ENCODE measurements around the gene ALDOA.

Gene ALDOA

GRCh38 chr16:30051518-30051917, 14.0 kb upstream of the ALDOA start:
- Histone ChIP-seq H3F3A (ENCODE audit: control insufficient read depth, insufficient read depth) (peaks cover 3% of the 10 kb centered on the region; the same call in 1 of the 2 replicates), H3K36me3 (ENCODE audit: control insufficient read depth, low read length) (0 out of 2 replicates have a peak, but pooled peaks cover 6% of the 10 kb centered on the region), H3K27me3 (ENCODE audit: control insufficient read depth, low read length) (no peaks in the 10 kb centered on the region), H3K9me3 (ENCODE audit: control insufficient read depth, insufficient read depth, low read length) (no peaks in the 10 kb centered on the region), H3K27ac (ENCODE audit: low read depth, low read length) (no peak overlapping the region), H3K9me2 (replicated peaks; ENCODE audit: control insufficient read depth, low read length) (no peaks in the 10 kb centered on the region), H3K4me1 (ENCODE audit: control insufficient read depth, low read length) (peaks cover 28% of the 10 kb centered on the region), H4K20me1 (ENCODE audit: control insufficient read depth, insufficient read depth, low read depth, low read length) (no peaks in the 10 kb centered on the region), H3K79me2 (ENCODE audit: control insufficient read depth, low read length) (peaks cover 15% of the 10 kb centered on the region), H3K4me2 (ENCODE audit: low read length) (peak overlapping the region; percentile 78), H3K4me3 (ENCODE audit: low read length) (peak overlapping the region; percentile 97)
- no peak for TF ChIP-seq CTCF (IDR thresholded peaks at IDR 0.05; ENCODE audit: low read depth, low read length, poor library complexity, severe bottlenecking)
- TF ChIP-seq EZH2phosphoT487 (IDR thresholded peaks at IDR 0.05; ENCODE audit: borderline replicate concordance, low read length): no peak

GRCh38 chr16:30052671-30053372, 12.7 kb upstream of the ALDOA start:
- Histone ChIP-seq H3K4me1 (ENCODE audit: control insufficient read depth, low read length) (peaks cover 28% of the 10 kb centered on the region), H3K4me2 (ENCODE audit: low read length) (peak overlapping the region; percentile 78), H3K9me2 (replicated peaks; ENCODE audit: control insufficient read depth, low read length) (no peaks in the 10 kb centered on the region), H4K20me1 (ENCODE audit: control insufficient read depth, insufficient read depth, low read depth, low read length) (no peaks in the 10 kb centered on the region), H3K9me3 (ENCODE audit: control insufficient read depth, insufficient read depth, low read length) (no peaks in the 10 kb centered on the region), H3K36me3 (ENCODE audit: control insufficient read depth, low read length) (peaks cover 6% of the 10 kb centered on the region; the same call in 1 of the 2 replicates), H3K79me2 (ENCODE audit: control insufficient read depth, low read length) (peaks cover 15% of the 10 kb centered on the region), H3K4me3 (ENCODE audit: low read length) (peak overlapping the region; percentile 97), H3K27ac (ENCODE audit: low read depth, low read length) (peak overlapping the region; percentile 71), H3K27me3 (ENCODE audit: control insufficient read depth, low read length) (no peaks in the 10 kb centered on the region), H3F3A (ENCODE audit: control insufficient read depth, insufficient read depth) (peaks cover 3% of the 10 kb centered on the region; the same call in 1 of the 2 replicates)
- TF ChIP-seq EZH2phosphoT487 (IDR thresholded peaks at IDR 0.05; ENCODE audit: borderline replicate concordance, low read length) (no peak), CTCF (IDR thresholded peaks at IDR 0.05; ENCODE audit: low read depth, low read length, poor library complexity, severe bottlenecking) (no peak)

GRCh38 chr16:30053376-30054015, 12.1 kb upstream of the ALDOA start:
- Histone ChIP-seq H3K4me3 (ENCODE audit: low read length) (peak overlapping the region; percentile 97), H3K4me2 (ENCODE audit: low read length) (peak overlapping the region; percentile 78), H3K27me3 (ENCODE audit: control insufficient read depth, low read length) (no peaks in the 10 kb centered on the region), H3K79me2 (ENCODE audit: control insufficient read depth, low read length) (peaks cover 15% of the 10 kb centered on the region), H3K4me1 (ENCODE audit: control insufficient read depth, low read length) (peaks cover 28% of the 10 kb centered on the region), H3F3A (ENCODE audit: control insufficient read depth, insufficient read depth) (peaks cover 3% of the 10 kb centered on the region; the same call in 1 of the 2 replicates), H3K36me3 (ENCODE audit: control insufficient read depth, low read length) (peaks cover 6% of the 10 kb centered on the region; the same call in 1 of the 2 replicates), H4K20me1 (ENCODE audit: control insufficient read depth, insufficient read depth, low read depth, low read length) (no peaks in the 10 kb centered on the region), H3K9me3 (ENCODE audit: control insufficient read depth, insufficient read depth, low read length) (no peaks in the 10 kb centered on the region), H3K9me2 (replicated peaks; ENCODE audit: control insufficient read depth, low read length) (no peaks in the 10 kb centered on the region), H3K27ac (ENCODE audit: low read depth, low read length) (peak overlapping the region; percentile 71)
- TF ChIP-seq CTCF (IDR thresholded peaks at IDR 0.05; ENCODE audit: low read depth, low read length, poor library complexity, severe bottlenecking): no peak
- TF ChIP-seq EZH2phosphoT487 (IDR thresholded peaks at IDR 0.05; ENCODE audit: borderline replicate concordance, low read length): no peak

Data from DOHH2 (cell line).